Activated T-cell treated with anti-CD3 and anti-CD28 coated beads, Interleukin-2, amount 50 U/mL, for 72 hours (primary cell): ENCODE data around the gene PIGN. TPM values are rescaled to one million over a fixed set of nuclear protein-coding genes. Genes with fewer than 3 reads are reported as not detected.
"Not testable (repeated sequence)": the region's sequence is repeated elsewhere in the genome, so short reads cannot be mapped to it uniquely, and the experiment has no call there.

Experiments used
- ATAC-seq, 2 donors: fragments of 150-1000 bp; cut with Tn5 transposase; replicated peaks in 1 of 2; 2 replicates each; pipeline ENCODE4 v1.10.0; 2021; ENCODE audit warnings: moderate library complexity in 2 of 2, mild to moderate bottlenecking in 1 of 2
- DNase-seq, 2 donors: peaks; one replicate each; pipeline ENCODE4 v3.0.0; 2021 to 2022; ENCODE audit warnings: mixed read lengths in 1 of 2
- H3K27ac Mint-ChIP-seq: one replicate; pipeline ENCODE4 v1.8.0; 2022; ENCODE audit warnings: mild to moderate bottlenecking, moderate library complexity, mixed read lengths
- H3K27me3 Mint-ChIP-seq: one replicate; pipeline ENCODE4 v1.8.0; 2022; ENCODE audit warnings: low read depth, mixed read lengths
- H3K36me3 Mint-ChIP-seq, 2 donors: one replicate each; pipeline ENCODE4 v1.8.0; 2022; ENCODE audit warnings: mixed read lengths in 2 of 2, mild to moderate bottlenecking in 1 of 2; ENCODE audit not compliant: insufficient read depth in 2 of 2
- H3K4me1 Mint-ChIP-seq: one replicate; pipeline ENCODE4 v1.8.0; 2022; ENCODE audit warnings: low read depth, mixed read lengths
- H3K4me3 Mint-ChIP-seq, 2 donors: one replicate each; pipeline ENCODE4 v1.8.0; 2022; ENCODE audit warnings: mild to moderate bottlenecking in 2 of 2, mixed read lengths in 2 of 2, moderate library complexity in 2 of 2
- H3K9me3 Mint-ChIP-seq, 2 donors: one replicate each; pipeline ENCODE4 v1.8.0; 2022; ENCODE audit warnings: mixed read lengths in 2 of 2
- total RNA-seq, 2 donors: library from RNA; stranded (reverse); gene quantifications; one replicate each; pipeline ENCODE4 v1.2.3, GENCODE V29; 2022

Gene PIGN
- total RNA-seq, 2 donors from 2014 or later, result 28.2 to 31.4 TPM

GRCh38 chr18:62170857-62171256 lies 16.0 kb downstream of the PIGN start:
- Mint-ChIP-seq H3K4me1 (no peaks in the 10 kb centered on the region), H3K27me3 (no peaks in the 10 kb centered on the region), H3K9me3 (peaks cover 3% of the 10 kb centered on the region in 2 donors), H3K4me3 (no peak overlapping the region), H3K27ac (no peak overlapping the region), H3K36me3 (peaks cover 0 to 4% of the 10 kb centered on the region in 2 donors)
- DNase-seq, result no peak
- ATAC-seq, result no peak

- H3K36me3 Mint-ChIP-seq, ATAC-seq, H3K9me3 Mint-ChIP-seq, H3K4me1 Mint-ChIP-seq, DNase-seq, H3K4me3 Mint-ChIP-seq, H3K27ac Mint-ChIP-seq, H3K27me3 Mint-ChIP-seq: not testable (repeated sequence)
Measured at GRCh38 chr18:62166524-62166923, 20.3 kb downstream of the PIGN start.

GRCh38 chr18:62165583-62165982 lies 21.3 kb downstream of the PIGN start:
- peaks cover 1 to 3% of the 10 kb centered on the region in 2 donors for H3K36me3 Mint-ChIP-seq
- no peak for DNase-seq
- no peak for ATAC-seq
- H3K4me3 Mint-ChIP-seq, result no peak overlapping the region
- H3K9me3 Mint-ChIP-seq, result peaks cover 3 to 4% of the 10 kb centered on the region in 2 donors
- H3K27me3 Mint-ChIP-seq, result no peaks in the 10 kb centered on the region
- H3K27ac Mint-ChIP-seq, result no peak overlapping the region
- peaks cover 9% of the 10 kb centered on the region for H3K4me1 Mint-ChIP-seq

- ATAC-seq (no peak), DNase-seq (no peak)
- Mint-ChIP-seq H3K4me1 (peaks cover 9% of the 10 kb centered on the region), H3K36me3 (peaks cover 1 to 3% of the 10 kb centered on the region in 2 donors), H3K27ac (no peak overlapping the region), H3K4me3 (no peak overlapping the region), H3K27me3 (no peaks in the 10 kb centered on the region), H3K9me3 (peaks cover 3 to 4% of the 10 kb centered on the region in 2 donors)
Measured at GRCh38 chr18:62164855-62165487, 21.9 kb downstream of the PIGN start.

GRCh38 chr18:62164310-62164709 lies 22.5 kb downstream of the PIGN start:
- no peak for DNase-seq
- H3K27ac Mint-ChIP-seq, result no peak overlapping the region
- H3K4me3 Mint-ChIP-seq, result no peak overlapping the region
- peaks cover 9% of the 10 kb centered on the region for H3K4me1 Mint-ChIP-seq
- H3K36me3 Mint-ChIP-seq, result peaks cover 1 to 3% of the 10 kb centered on the region in 2 donors
- no peaks in the 10 kb centered on the region for H3K27me3 Mint-ChIP-seq
- H3K9me3 Mint-ChIP-seq, result peaks cover 3 to 4% of the 10 kb centered on the region in 2 donors
- ATAC-seq, result no peak

- ATAC-seq, result no peak
- no peak for DNase-seq
- H3K4me3 Mint-ChIP-seq, result no peak overlapping the region
- H3K9me3 Mint-ChIP-seq, result no peaks in the 10 kb centered on the region
- no peaks in the 10 kb centered on the region for H3K4me1 Mint-ChIP-seq
- H3K36me3 Mint-ChIP-seq, result peaks cover 0 to 1% of the 10 kb centered on the region in 2 donors
- H3K27ac Mint-ChIP-seq, result no peak overlapping the region
- H3K27me3 Mint-ChIP-seq, result no peaks in the 10 kb centered on the region
Measured at GRCh38 chr18:62157843-62158242, 29.0 kb downstream of the PIGN start.

- DNase-seq (no peak), ATAC-seq (no peak)
- no peaks in the 10 kb centered on the region for H3K9me3 Mint-ChIP-seq
- H3K27ac Mint-ChIP-seq, result no peak overlapping the region
- H3K27me3 Mint-ChIP-seq, result no peaks in the 10 kb centered on the region
- H3K4me1 Mint-ChIP-seq, result no peaks in the 10 kb centered on the region
- H3K36me3 Mint-ChIP-seq, result no peaks in the 10 kb centered on the region
- H3K4me3 Mint-ChIP-seq, result no peak overlapping the region
Measured at GRCh38 chr18:62152844-62153243, 34.0 kb downstream of the PIGN start.

- DNase-seq, result no peak
- no peak overlapping the region for H3K4me3 Mint-ChIP-seq
- H3K4me1 Mint-ChIP-seq, result no peaks in the 10 kb centered on the region
- no peaks in the 10 kb centered on the region for H3K27me3 Mint-ChIP-seq
- no peaks in the 10 kb centered on the region for H3K9me3 Mint-ChIP-seq
- no peaks in the 10 kb centered on the region for H3K36me3 Mint-ChIP-seq
- no peak overlapping the region for H3K27ac Mint-ChIP-seq
- ATAC-seq, result no peak
Measured at GRCh38 chr18:62151068-62151771, 35.6 kb downstream of the PIGN start.

- H3K9me3 Mint-ChIP-seq, result no peaks in the 10 kb centered on the region
- peaks cover 0 to 2% of the 10 kb centered on the region in 2 donors for H3K36me3 Mint-ChIP-seq
- no peak for ATAC-seq
- no peak overlapping the region for H3K4me3 Mint-ChIP-seq
- H3K27ac Mint-ChIP-seq, result no peak overlapping the region
- H3K4me1 Mint-ChIP-seq, result no peaks in the 10 kb centered on the region
- no peaks in the 10 kb centered on the region for H3K27me3 Mint-ChIP-seq
- no peak for DNase-seq
Measured at GRCh38 chr18:62144338-62144737, 42.5 kb downstream of the PIGN start.

GRCh38 chr18:62140259-62140658 lies 46.6 kb downstream of the PIGN start:
- no peaks in the 10 kb centered on the region for H3K27me3 Mint-ChIP-seq
- peaks cover 2 to 4% of the 10 kb centered on the region in 2 donors for H3K36me3 Mint-ChIP-seq
- ATAC-seq, result no peak
- H3K4me1 Mint-ChIP-seq, result no peaks in the 10 kb centered on the region
- H3K27ac Mint-ChIP-seq, result no peak overlapping the region
- no peak for DNase-seq
- no peak overlapping the region for H3K4me3 Mint-ChIP-seq
- no peaks in the 10 kb centered on the region for H3K9me3 Mint-ChIP-seq

GRCh38 chr18:62138461-62139235 lies 48.2 kb downstream of the PIGN start:
- H3K4me1 Mint-ChIP-seq, result no peaks in the 10 kb centered on the region
- ATAC-seq (no peak), DNase-seq (no peak)
- no peaks in the 10 kb centered on the region for H3K9me3 Mint-ChIP-seq
- peaks cover 2% of the 10 kb centered on the region in 2 donors for H3K36me3 Mint-ChIP-seq
- H3K27ac Mint-ChIP-seq, result no peak overlapping the region
- no peak overlapping the region for H3K4me3 Mint-ChIP-seq
- H3K27me3 Mint-ChIP-seq, result no peaks in the 10 kb centered on the region

- Mint-ChIP-seq H3K4me3 (no peak overlapping the region), H3K27me3 (no peaks in the 10 kb centered on the region), H3K4me1 (no peaks in the 10 kb centered on the region), H3K36me3 (peaks cover 0 to under 1% of the 10 kb centered on the region in 2 donors), H3K27ac (no peak overlapping the region), H3K9me3 (no peaks in the 10 kb centered on the region)
- peak; percentile 61 to 64 for DNase-seq
- peak; percentile 53 to 56 for ATAC-seq
Measured at GRCh38 chr18:62131301-62131909, 55.5 kb downstream of the PIGN start.

- Mint-ChIP-seq H3K27ac (no peak overlapping the region), H3K36me3 (no peaks in the 10 kb centered on the region), H3K4me1 (no peaks in the 10 kb centered on the region), H3K27me3 (no peaks in the 10 kb centered on the region), H3K4me3 (no peak overlapping the region), H3K9me3 (no peaks in the 10 kb centered on the region)
- ATAC-seq, result no peak
- DNase-seq, result no peak
Measured at GRCh38 chr18:62128157-62128556, 58.7 kb downstream of the PIGN start.
